Measurements from ENCODE around the gene DNAAF3.

The DNAAF3 gene

GRCh38 chr19:55152017-55152416 lies 14.4 kb downstream of the DNAAF3 start:
- DNase-seq = no peak

- no peak for DNase-seq
These were observed 17.1 kb downstream of the DNAAF3 start, which contains the start of gene TNNT1 for GRCh38 chr19:55149078-55150003. TNNT1 (minus strand) TSS chr19:55149206; CDS start chr19:55147157, 2,049 bp downstream.

GRCh38 chr19:55147545-55148251 lies 18.7 kb downstream of the DNAAF3 start:
- DNase-seq = no peak

GRCh38 chr19:55146705-55147273 lies 19.6 kb downstream of the DNAAF3 start:
- DNase-seq = no peak

GRCh38 chr19:55146078-55146704 lies 20.2 kb downstream of the DNAAF3 start:
- peak in 1 of 2 donors; percentile 34 for DNase-seq

GRCh38 chr19:55145232-55145631 lies 21.2 kb downstream of the DNAAF3 start:
- DNase-seq = peak in 1 of 2 donors; percentile 43

GRCh38 chr19:55141696-55142095 lies 24.7 kb downstream of the DNAAF3 start:
- no peak for DNase-seq

GRCh38 chr19:55137915-55138314 lies 28.5 kb downstream of the DNAAF3 start:
- DNase-seq = no peak

GRCh38 chr19:55136399-55137102 lies 29.9 kb downstream of the DNAAF3 start:
- DNase-seq = no peak

- DNase-seq = no peak
These were observed 31.7 kb downstream of the DNAAF3 start for GRCh38 chr19:55134736-55135135.

GRCh38 chr19:55133639-55134444 lies 32.6 kb downstream of the DNAAF3 start:
- DNase-seq = no peak

- DNase-seq = peak in 1 of 2 donors; percentile 22
These were observed 33.8 kb downstream of the DNAAF3 start for GRCh38 chr19:55132453-55133129.

GRCh38 chr19:55131421-55131820 lies 35.0 kb downstream of the DNAAF3 start:
- DNase-seq = no peak

- peak; percentile 64 to 66 for DNase-seq
These were observed 47.4 kb downstream of the DNAAF3 start for GRCh38 chr19:55119053-55119452.

- peak; percentile 49 to 58 for DNase-seq
These were observed 47.9 kb downstream of the DNAAF3 start for GRCh38 chr19:55118401-55118991.

- peak; percentile 98 to 99 for DNase-seq
These were observed 48.6 kb downstream of the DNAAF3 start for GRCh38 chr19:55117663-55118391.

GRCh38 chr19:55116859-55117662 lies 49.4 kb downstream of the DNAAF3 start, which contains the start of gene PPP1R12C:
PPP1R12C (minus strand) TSS chr19:55117637; CDS start chr19:55117543, 94 bp downstream.
- no peak for DNase-seq

- DNase-seq = peak; percentile 54 to 70
These were observed 50.1 kb downstream of the DNAAF3 start for GRCh38 chr19:55116232-55116858.

Data from inflammatory macrophage treated with lipopolysaccharide for 1 hour (primary cell).